Endodermal cell (in vitro differentiated cells): ENCODE measurements around the gene YIF1A. TPM values are rescaled to one million over a fixed set of nuclear protein-coding genes. Genes with fewer than 3 reads are reported as not detected.

Experiments used
- DNase-seq: peaks from one replicate; pipeline ENCODE4 v3.0.0-alpha.2; 2017
- H3K27ac ChIP-seq: 2 replicates; pipeline ENCODE4 v1.5.1; 2013; ENCODE audit warnings: mild to moderate bottlenecking, low read depth, low read length, moderate library complexity
- H3K27me3 ChIP-seq: 2 replicates; pipeline ENCODE4 v1.6.1; 2013; ENCODE audit warnings: mild to moderate bottlenecking, low read length, moderate library complexity; ENCODE audit not compliant: insufficient read depth, control insufficient read depth, poor library complexity, severe bottlenecking
- H3K36me3 ChIP-seq: 2 replicates; pipeline ENCODE4 v1.7.0; 2013; ENCODE audit warnings: mild to moderate bottlenecking, low read length, moderate library complexity; ENCODE audit not compliant: control insufficient read depth, insufficient read depth
- H3K4me1 ChIP-seq: one replicate; pipeline ENCODE4 v1.7.0; 2013; ENCODE audit warnings: low read length; ENCODE audit not compliant: control insufficient read depth, insufficient read depth
- H3K4me3 ChIP-seq: 2 replicates; pipeline ENCODE4 v1.5.1; 2013; ENCODE audit warnings: mild to moderate bottlenecking, low read length, moderate library complexity
- H3K9ac ChIP-seq: 2 replicates; pipeline ENCODE4 v1.6.1; 2013; ENCODE audit warnings: mild to moderate bottlenecking, low read length, moderate library complexity; ENCODE audit not compliant: poor library complexity, severe bottlenecking; ENCODE audit errors: extremely low read depth
- H3K9me3 ChIP-seq: 2 replicates; pipeline ENCODE4 v1.6.1; 2013; ENCODE audit warnings: mild to moderate bottlenecking, low read length, moderate library complexity; ENCODE audit not compliant: control insufficient read depth
- H3K27ac Mint-ChIP-seq: 2 replicates; pipeline ENCODE4 v1.8.0; 2020; ENCODE audit warnings: mixed read lengths
- H3K27me3 Mint-ChIP-seq: 2 replicates; pipeline ENCODE4 v1.8.0; 2021; ENCODE audit warnings: mild to moderate bottlenecking, mixed read lengths; ENCODE audit not compliant: insufficient read depth
- H3K36me3 Mint-ChIP-seq: 2 replicates; pipeline ENCODE4 v1.8.0; 2020; ENCODE audit warnings: low read depth, mixed read lengths
- H3K4me1 Mint-ChIP-seq: 2 replicates; pipeline ENCODE4 v1.8.0; 2020; ENCODE audit warnings: mixed read lengths
- H3K4me3 Mint-ChIP-seq: 2 replicates; pipeline ENCODE4 v1.8.0; 2020; ENCODE audit warnings: mild to moderate bottlenecking, moderate library complexity, mixed read lengths
- H3K9me3 Mint-ChIP-seq: 2 replicates; pipeline ENCODE4 v1.8.0; 2020; ENCODE audit warnings: mild to moderate bottlenecking, mixed read lengths
- CTCF ChIP-seq: fragments of 200-600 bp; sonication (generic); conservative IDR thresholded peaks from 2 replicates; pipeline ENCODE4 v1.5.0; 2021; ENCODE audit warnings: antibody characterized with exemption, mild to moderate bottlenecking
- WGBS, 2 experiments: methylation state at CpG; one replicate each; pipeline versions ENCODE4 v1.1.5 to v1.1.7; 2013; ENCODE audit warnings: missing lambda C conversion rate in 2 of 2, mixed read lengths in 1 of 2; ENCODE audit not compliant: insufficient coverage in 1 of 2, insufficient read length in 1 of 2; 5-methylcytosine and 5-hydroxymethylcytosine counted together
- total RNA-seq, 2 donors: library from RNA; stranded (reverse); fragmentation: NEBNext Ultra II Directional in 1 of 2; extraction: Animal tissue kit (Norgen Biotek cat#: 25700) in 1 of 2; gene quantifications; 2 replicates in 1 of 2; 3 replicates in 1 of 2; pipeline ENCODE4 v1.2.1, GENCODE V29; 2021

The YIF1A gene
- total RNA-seq, 2 donors from 2014 or later, result 70.6 to 80.1 TPM

GRCh38 chr11:66326261-66327111 is 37.5 kb upstream of the YIF1A start:
- Histone ChIP-seq H3K27me3 (no peaks in the 10 kb centered on the region), H3K36me3 (no peaks in the 10 kb centered on the region), H3K9ac (no peak overlapping the region), H3K9me3 (no peaks in the 10 kb centered on the region), H3K4me1 (no peaks in the 10 kb centered on the region), H3K4me3 (no peak overlapping the region), H3K27ac (no peak overlapping the region)
- Mint-ChIP-seq H3K4me1 (peaks cover 4% of the 10 kb centered on the region), H3K4me3 (no peak overlapping the region), H3K27ac (no peak overlapping the region), H3K36me3 (no peaks in the 10 kb centered on the region), H3K9me3 (no peaks in the 10 kb centered on the region), H3K27me3 (peaks cover 10% of the 10 kb centered on the region)
- 83 to 84% methylated on average over 6 to 21 of the region's 21 CpGs for WGBS, 2 experiments
- no peak for DNase-seq
- no peak for TF ChIP-seq CTCF

GRCh38 chr11:66325263-66325671 is 36.3 kb upstream of the YIF1A start:
- Histone ChIP-seq H3K36me3 (no peaks in the 10 kb centered on the region), H3K9me3 (no peaks in the 10 kb centered on the region), H3K27ac (no peak overlapping the region), H3K4me1 (no peaks in the 10 kb centered on the region), H3K4me3 (no peak overlapping the region), H3K9ac (no peak overlapping the region), H3K27me3 (no peaks in the 10 kb centered on the region)
- TF ChIP-seq CTCF, result no peak
- Mint-ChIP-seq H3K4me3 (no peak overlapping the region), H3K27ac (no peak overlapping the region), H3K27me3 (peaks cover 11% of the 10 kb centered on the region), H3K4me1 (peaks cover 4% of the 10 kb centered on the region), H3K9me3 (peaks cover 2% of the 10 kb centered on the region), H3K36me3 (no peaks in the 10 kb centered on the region)
- WGBS, 2 experiments, result 86 to 87% methylated on average over 4 to 8 of the region's 8 CpGs
- no peak for DNase-seq

DNA sequence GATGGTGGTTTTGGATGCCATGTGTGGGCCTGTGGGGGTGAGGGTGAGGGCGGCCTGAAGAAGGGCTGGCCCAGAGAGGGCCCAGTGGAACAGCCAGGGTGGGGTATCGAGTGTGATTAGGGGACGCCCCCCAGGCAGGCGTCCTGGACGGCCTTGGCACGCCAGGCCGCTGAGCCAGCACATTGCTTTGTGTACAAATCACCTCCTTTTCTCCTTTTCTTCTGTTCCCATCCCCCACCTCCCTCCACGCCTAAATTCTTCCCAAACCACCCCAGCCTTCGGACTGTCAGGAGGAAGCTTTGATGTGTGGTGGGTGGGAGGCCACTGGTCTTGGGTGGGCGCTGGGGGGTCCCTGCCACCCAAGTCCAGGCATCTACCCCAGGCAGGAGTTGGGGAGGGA is 35.7 kb upstream of the YIF1A start:
- Mint-ChIP-seq H3K9me3 (peaks cover 8% of the 10 kb centered on the region), H3K36me3 (no peaks in the 10 kb centered on the region), H3K27ac (no peak overlapping the region), H3K4me3 (no peak overlapping the region), H3K4me1 (peaks cover 4% of the 10 kb centered on the region), H3K27me3 (peaks cover 15% of the 10 kb centered on the region)
- Histone ChIP-seq H3K4me3 (no peak overlapping the region), H3K36me3 (no peaks in the 10 kb centered on the region), H3K9ac (no peak overlapping the region), H3K9me3 (no peaks in the 10 kb centered on the region), H3K4me1 (no peaks in the 10 kb centered on the region), H3K27me3 (no peaks in the 10 kb centered on the region), H3K27ac (no peak overlapping the region)
- WGBS, 2 experiments, result 64 to 74% methylated on average over 4 to 9 of the region's 10 CpGs
- no peak for DNase-seq
- TF ChIP-seq CTCF, result no peak
